ENCODE results near the gene ARMH3. TPM values are rescaled to one million over a fixed set of nuclear protein-coding genes. Genes with fewer than 3 reads are reported as not detected.
A peak's percentile ranks its signal among the peaks of the same experiment; 100 is the strongest.

ARMH3 gene
- polyA plus RNA-seq, 1 experiment, result 19.8 TPM

DNA sequence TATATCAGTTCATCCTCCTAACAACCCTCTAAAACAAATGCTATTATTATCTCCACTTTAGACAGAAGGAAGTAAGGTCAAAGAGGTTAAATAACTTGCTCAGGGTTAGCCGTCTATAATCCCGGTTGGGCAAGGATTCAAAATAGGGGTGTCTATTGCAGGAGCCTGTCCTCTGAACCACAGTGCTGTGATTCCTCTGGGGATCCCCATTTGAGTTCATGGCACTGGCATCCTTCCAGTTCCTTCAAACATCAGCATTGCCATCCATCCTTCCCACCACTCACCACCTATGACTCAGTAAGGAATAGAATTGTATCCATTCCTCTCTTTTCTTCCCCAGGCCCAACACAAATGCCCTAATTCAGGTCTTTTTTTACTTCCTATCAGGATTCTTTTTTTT lies 34.8 kb upstream of the ARMH3 start:
- no peak overlapping the region for H3K4me3 ChIP-seq (ENCODE audit: low read depth, low read length)
- no peaks in the 10 kb centered on the region for H3K27me3 ChIP-seq (ENCODE audit: control insufficient read depth, insufficient read depth, low read length)
- no peaks in the 10 kb centered on the region for H3K9me3 ChIP-seq (ENCODE audit: control insufficient read depth, insufficient read depth, low read length)
- CTCF ChIA-PET, result no interaction called here
- POLR2A ChIA-PET, result no interaction called here
- no peak for DNase-seq (ENCODE audit: low read depth, low spot score)
- TF ChIP-seq, protein P1, sequence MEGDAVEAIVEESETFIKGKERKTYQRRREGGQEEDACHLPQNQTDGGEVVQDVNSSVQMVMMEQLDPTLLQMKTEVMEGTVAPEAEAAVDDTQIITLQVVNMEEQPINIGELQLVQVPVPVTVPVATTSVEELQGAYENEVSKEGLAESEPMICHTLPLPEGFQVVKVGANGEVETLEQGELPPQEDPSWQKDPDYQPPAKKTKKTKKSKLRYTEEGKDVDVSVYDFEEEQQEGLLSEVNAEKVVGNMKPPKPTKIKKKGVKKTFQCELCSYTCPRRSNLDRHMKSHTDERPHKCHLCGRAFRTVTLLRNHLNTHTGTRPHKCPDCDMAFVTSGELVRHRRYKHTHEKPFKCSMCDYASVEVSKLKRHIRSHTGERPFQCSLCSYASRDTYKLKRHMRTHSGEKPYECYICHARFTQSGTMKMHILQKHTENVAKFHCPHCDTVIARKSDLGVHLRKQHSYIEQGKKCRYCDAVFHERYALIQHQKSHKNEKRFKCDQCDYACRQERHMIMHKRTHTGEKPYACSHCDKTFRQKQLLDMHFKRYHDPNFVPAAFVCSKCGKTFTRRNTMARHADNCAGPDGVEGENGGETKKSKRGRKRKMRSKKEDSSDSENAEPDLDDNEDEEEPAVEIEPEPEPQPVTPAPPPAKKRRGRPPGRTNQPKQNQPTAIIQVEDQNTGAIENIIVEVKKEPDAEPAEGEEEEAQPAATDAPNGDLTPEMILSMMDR (IDR thresholded peaks at IDR 0.05; ENCODE audit: low read depth, low read length), result no peak
- no peak overlapping the region for H3K27ac ChIP-seq (ENCODE audit: low read depth, low read length)

DNA sequence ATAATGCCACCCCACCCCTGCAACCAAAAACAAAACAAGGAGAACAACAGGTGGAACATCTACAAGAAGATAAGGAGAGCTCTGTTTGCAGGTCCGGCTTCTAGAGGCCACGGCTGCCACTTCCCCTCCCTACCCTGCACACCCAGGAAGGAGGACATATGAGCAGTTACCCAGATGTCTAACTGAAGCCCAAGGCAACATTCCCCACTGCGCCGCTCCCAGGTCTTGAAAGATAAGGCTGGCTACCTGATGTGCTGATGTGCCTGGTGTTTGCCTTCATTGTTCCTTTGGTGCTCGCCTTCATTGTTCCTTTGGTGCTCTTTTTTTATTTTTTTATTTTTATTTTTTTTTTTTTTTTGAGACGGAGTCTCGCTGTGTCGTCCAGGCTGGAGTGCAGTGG lies 30.2 kb upstream of the ARMH3 start:
- TF ChIP-seq, protein P1 (IDR thresholded peaks at IDR 0.05; ENCODE audit: low read depth, low read length), result no peak
- Histone ChIP-seq H3K9me3 (ENCODE audit: control insufficient read depth, insufficient read depth, low read length) (no peaks in the 10 kb centered on the region), H3K4me3 (ENCODE audit: low read depth, low read length) (no peak overlapping the region), H3K27me3 (ENCODE audit: control insufficient read depth, insufficient read depth, low read length) (no peaks in the 10 kb centered on the region), H3K27ac (ENCODE audit: low read depth, low read length) (no peak overlapping the region)
- ChIA-PET CTCF (interaction anchor here (1.9 kb wide), 1 partner anchor 13 kb away, joined by 9 read pairs; no protein-coding TSS in a partner anchor), POLR2A (interaction anchor here (0.6 kb wide), 1 partner anchor 230 kb away, joined by 3 read pairs; no protein-coding TSS in a partner anchor)
- no peak for DNase-seq (ENCODE audit: low read depth, low spot score)

GRCh38 chr10:102085336-102085735 lies 29.4 kb upstream of the ARMH3 start:
- no peak for DNase-seq (ENCODE audit: low read depth, low spot score)
- ChIA-PET CTCF (no interaction called here), POLR2A (no interaction called here)
- H3K27ac ChIP-seq (ENCODE audit: low read depth, low read length), result no peak overlapping the region
- TF ChIP-seq, protein P1 (IDR thresholded peaks at IDR 0.05; ENCODE audit: low read depth, low read length), result no peak
- no peaks in the 10 kb centered on the region for H3K27me3 ChIP-seq (ENCODE audit: control insufficient read depth, insufficient read depth, low read length)
- no peaks in the 10 kb centered on the region for H3K9me3 ChIP-seq (ENCODE audit: control insufficient read depth, insufficient read depth, low read length)
- H3K4me3 ChIP-seq (ENCODE audit: low read depth, low read length), result no peak overlapping the region

DNA sequence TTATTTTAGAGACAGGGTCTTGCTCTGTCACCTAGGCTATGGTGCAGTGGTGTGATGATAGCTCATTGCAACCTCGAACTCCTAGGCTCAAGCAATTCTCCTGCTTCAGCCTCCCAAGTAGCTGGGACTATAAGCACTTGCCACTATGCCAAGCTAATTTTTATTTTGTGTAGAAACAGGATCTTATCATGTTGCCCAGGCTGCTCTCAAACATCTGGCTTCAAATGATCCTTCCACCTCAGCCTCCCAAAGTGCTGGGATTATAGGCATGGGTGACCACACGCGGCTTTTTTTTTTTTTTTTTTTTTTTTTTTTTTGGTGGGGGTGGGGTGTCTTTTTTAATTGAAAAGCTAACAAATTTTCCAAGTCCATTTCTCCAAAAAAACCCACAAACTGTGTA lies 27.6 kb upstream of the ARMH3 start:
- TF ChIP-seq, protein P1 (IDR thresholded peaks at IDR 0.05; ENCODE audit: low read depth, low read length), result no peak
- Histone ChIP-seq H3K27ac (ENCODE audit: low read depth, low read length) (no peak overlapping the region), H3K9me3 (ENCODE audit: control insufficient read depth, insufficient read depth, low read length) (no peaks in the 10 kb centered on the region), H3K4me3 (ENCODE audit: low read depth, low read length) (no peak overlapping the region), H3K27me3 (ENCODE audit: control insufficient read depth, insufficient read depth, low read length) (no peaks in the 10 kb centered on the region)
- DNase-seq (ENCODE audit: low read depth, low spot score), result no peak
- ChIA-PET POLR2A (interaction anchor here (0.6 kb wide), 1 partner anchor 35 kb away, joined by 3 read pairs; no protein-coding TSS in a partner anchor), CTCF (interaction anchor here (0.6 to 3.9 kb wide), 6 partner anchors 10 to 269 kb away, joined by 3 to 51 read pairs (median 4); partner anchors contain the start of gene ARMH3)

GRCh38 chr10:102072673-102073527 lies 16.9 kb upstream of the ARMH3 start:
- TF ChIP-seq, protein P1 (IDR thresholded peaks at IDR 0.05; ENCODE audit: low read depth, low read length), result peak; percentile 97
- no peaks in the 10 kb centered on the region for H3K9me3 ChIP-seq (ENCODE audit: control insufficient read depth, insufficient read depth, low read length)
- CTCF ChIA-PET, result interaction anchor here (0.5 to 4.6 kb wide), 59 partner anchors 9 to 1032 kb away, joined by 3 to 51 read pairs (median 5); partner anchors contain the start of genes ARMH3 and OGA
- H3K4me3 ChIP-seq (ENCODE audit: low read depth, low read length), result no peak overlapping the region
- no peaks in the 10 kb centered on the region for H3K27me3 ChIP-seq (ENCODE audit: control insufficient read depth, insufficient read depth, low read length)
- no peak overlapping the region for H3K27ac ChIP-seq (ENCODE audit: low read depth, low read length)
- POLR2A ChIA-PET, result interaction anchor here (1.2 kb wide), 1 partner anchor 232 kb away, joined by 3 read pairs; no protein-coding TSS in a partner anchor
- DNase-seq (ENCODE audit: low read depth, low spot score), result peak; percentile 59
